ENCODE results near the gene DAZL. TPM values are rescaled to one million over a fixed set of nuclear protein-coding genes. Genes with fewer than 3 reads are reported as not detected.

Gene DAZL
- polyA plus RNA-seq, 2 donors = not detected

DNA sequence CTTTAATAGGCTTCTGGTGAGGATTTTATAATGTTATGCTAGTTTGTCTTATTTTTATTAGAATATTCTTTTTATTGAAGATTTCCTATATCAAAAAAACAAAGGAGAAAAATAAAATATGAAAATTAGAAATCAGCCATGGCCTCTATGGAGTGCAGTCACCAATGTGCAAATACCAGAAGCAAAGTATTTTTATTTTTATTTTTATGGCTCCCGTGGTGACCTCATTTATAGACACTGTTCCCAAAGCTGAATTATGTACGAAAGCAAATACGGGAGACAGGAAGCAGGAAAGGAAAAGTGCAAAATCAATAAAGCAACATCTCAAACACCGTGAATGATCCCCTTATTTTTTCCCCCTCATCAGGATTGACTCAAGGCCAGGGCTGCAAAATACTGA lies 35.1 kb downstream of the DAZL start:
- WGBS, 2 donors = 52 to 71% methylated on average over 4 of the region's 4 CpGs
- H3K36me3 ChIP-seq (ENCODE audit: control insufficient read depth in 2 of 2, insufficient read depth in 2 of 2, low read length in 1 of 2) = no peaks in the 10 kb centered on the region
- H3K9me3 ChIP-seq (ENCODE audit: control insufficient read depth in 2 of 2, insufficient read depth in 1 of 2, low read depth in 1 of 2, low read length in 1 of 2) = no peaks in the 10 kb centered on the region
- H3K27ac ChIP-seq (ENCODE audit: low read depth in 2 of 2, low read length in 1 of 2) = no peak overlapping the region
- H3K4me1 ChIP-seq (ENCODE audit: control insufficient read depth in 2 of 2, insufficient read depth in 2 of 2, low read length in 1 of 2) = no peaks in the 10 kb centered on the region
- H3K27me3 ChIP-seq (ENCODE audit: control insufficient read depth in 1 of 2, insufficient read depth in 2 of 2, low read length in 2 of 2) = no peaks in the 10 kb centered on the region
- no peak overlapping the region for H3K4me3 ChIP-seq (ENCODE audit: low read depth in 1 of 2, low read length in 2 of 2)

GRCh38 chr3:16568532-16568931 lies 36.7 kb downstream of the DAZL start:
- no peak overlapping the region for H3K27ac ChIP-seq (ENCODE audit: low read depth in 2 of 2, low read length in 1 of 2)
- 83 to 90% methylated on average over 2 of the region's 2 CpGs for WGBS, 2 donors
- no peak overlapping the region for H3K4me3 ChIP-seq (ENCODE audit: low read depth in 1 of 2, low read length in 2 of 2)
- no peaks in the 10 kb centered on the region for H3K9me3 ChIP-seq (ENCODE audit: control insufficient read depth in 2 of 2, insufficient read depth in 1 of 2, low read depth in 1 of 2, low read length in 1 of 2)
- no peaks in the 10 kb centered on the region for H3K27me3 ChIP-seq (ENCODE audit: control insufficient read depth in 1 of 2, insufficient read depth in 2 of 2, low read length in 2 of 2)
- no peaks in the 10 kb centered on the region for H3K36me3 ChIP-seq (ENCODE audit: control insufficient read depth in 2 of 2, insufficient read depth in 2 of 2, low read length in 1 of 2)
- H3K4me1 ChIP-seq (ENCODE audit: control insufficient read depth in 2 of 2, insufficient read depth in 2 of 2, low read length in 1 of 2) = no peaks in the 10 kb centered on the region

DNA sequence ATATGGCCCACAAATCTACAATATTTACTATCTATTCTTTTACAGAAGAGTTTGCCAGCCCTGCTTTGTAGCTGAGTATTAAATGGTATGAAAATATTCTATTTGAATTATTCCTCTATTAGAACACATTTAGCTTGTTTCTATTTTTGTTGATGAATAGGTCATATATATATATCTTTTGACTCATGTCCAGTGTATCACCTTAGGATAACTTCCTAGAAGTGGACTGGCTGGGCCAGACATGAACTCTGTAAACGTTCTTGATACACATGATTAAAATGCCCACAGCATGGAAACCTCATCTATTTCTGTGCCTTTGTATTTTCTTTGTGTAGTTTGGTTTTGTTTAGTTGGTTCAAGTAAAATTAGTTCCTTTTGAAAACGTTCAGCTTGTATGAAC lies 37.1 kb downstream of the DAZL start:
- no peak overlapping the region for H3K27ac ChIP-seq (ENCODE audit: low read depth in 2 of 2, low read length in 1 of 2)
- H3K9me3 ChIP-seq (ENCODE audit: control insufficient read depth in 2 of 2, insufficient read depth in 1 of 2, low read depth in 1 of 2, low read length in 1 of 2) = no peaks in the 10 kb centered on the region
- 36 to 48% methylated on average over 2 of the region's 2 CpGs for WGBS, 2 donors
- no peak overlapping the region for H3K4me3 ChIP-seq (ENCODE audit: low read depth in 1 of 2, low read length in 2 of 2)
- no peaks in the 10 kb centered on the region for H3K36me3 ChIP-seq (ENCODE audit: control insufficient read depth in 2 of 2, insufficient read depth in 2 of 2, low read length in 1 of 2)
- no peaks in the 10 kb centered on the region for H3K4me1 ChIP-seq (ENCODE audit: control insufficient read depth in 2 of 2, insufficient read depth in 2 of 2, low read length in 1 of 2)
- H3K27me3 ChIP-seq (ENCODE audit: control insufficient read depth in 1 of 2, insufficient read depth in 2 of 2, low read length in 2 of 2) = no peaks in the 10 kb centered on the region

- no peak overlapping the region for H3K27ac ChIP-seq (ENCODE audit: low read depth in 2 of 2, low read length in 1 of 2)
- no peaks in the 10 kb centered on the region for H3K36me3 ChIP-seq (ENCODE audit: control insufficient read depth in 2 of 2, insufficient read depth in 2 of 2, low read length in 1 of 2)
- 77 to 80% methylated on average over 5 of the region's 5 CpGs for WGBS, 2 donors
- H3K9me3 ChIP-seq (ENCODE audit: control insufficient read depth in 2 of 2, insufficient read depth in 1 of 2, low read depth in 1 of 2, low read length in 1 of 2) = no peaks in the 10 kb centered on the region
- H3K4me3 ChIP-seq (ENCODE audit: low read depth in 1 of 2, low read length in 2 of 2) = no peak overlapping the region
- H3K27me3 ChIP-seq (ENCODE audit: control insufficient read depth in 1 of 2, insufficient read depth in 2 of 2, low read length in 2 of 2) = no peaks in the 10 kb centered on the region
- H3K4me1 ChIP-seq (ENCODE audit: control insufficient read depth in 2 of 2, insufficient read depth in 2 of 2, low read length in 1 of 2) = no peaks in the 10 kb centered on the region
These were observed 45.4 kb downstream of the DAZL start for GRCh38 chr3:16559653-16560365.

DNA sequence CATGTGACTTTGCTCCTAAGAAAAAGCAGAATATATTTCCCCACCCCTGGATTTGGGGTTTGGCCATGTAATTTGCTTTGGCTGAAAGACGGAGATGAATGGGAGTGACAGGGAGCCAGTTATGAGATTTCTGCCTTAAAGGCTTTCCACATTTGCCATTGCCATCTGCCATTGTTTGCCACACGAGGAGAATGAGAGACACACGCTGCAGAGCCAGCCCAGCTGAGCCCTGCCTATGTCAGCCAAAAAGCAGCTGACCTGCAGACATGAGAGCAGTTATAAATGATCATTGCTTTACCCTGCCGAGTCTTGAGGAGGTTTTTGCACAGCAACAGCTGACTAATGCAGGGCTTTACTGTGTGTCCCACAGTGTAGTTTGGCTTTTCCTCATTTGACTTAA lies 51.1 kb downstream of the DAZL start:
- H3K27ac ChIP-seq (ENCODE audit: low read depth in 2 of 2, low read length in 1 of 2) = no peak overlapping the region
- H3K36me3 ChIP-seq (ENCODE audit: control insufficient read depth in 2 of 2, insufficient read depth in 2 of 2, low read length in 1 of 2) = no peaks in the 10 kb centered on the region
- no peaks in the 10 kb centered on the region for H3K9me3 ChIP-seq (ENCODE audit: control insufficient read depth in 2 of 2, insufficient read depth in 1 of 2, low read depth in 1 of 2, low read length in 1 of 2)
- H3K4me3 ChIP-seq (ENCODE audit: low read depth in 1 of 2, low read length in 2 of 2) = no peak overlapping the region
- H3K4me1 ChIP-seq (ENCODE audit: control insufficient read depth in 2 of 2, insufficient read depth in 2 of 2, low read length in 1 of 2) = no peaks in the 10 kb centered on the region
- H3K27me3 ChIP-seq (ENCODE audit: control insufficient read depth in 1 of 2, insufficient read depth in 2 of 2, low read length in 2 of 2) = peaks cover 0 to 3% of the 10 kb centered on the region in 2 donors
- 65 to 77% methylated on average over 4 of the region's 4 CpGs for WGBS, 2 donors

- no peaks in the 10 kb centered on the region for H3K9me3 ChIP-seq (ENCODE audit: control insufficient read depth in 2 of 2, insufficient read depth in 1 of 2, low read depth in 1 of 2, low read length in 1 of 2)
- H3K36me3 ChIP-seq (ENCODE audit: control insufficient read depth in 2 of 2, insufficient read depth in 2 of 2, low read length in 1 of 2) = no peaks in the 10 kb centered on the region
- H3K4me3 ChIP-seq (ENCODE audit: low read depth in 1 of 2, low read length in 2 of 2) = no peak overlapping the region
- H3K27me3 ChIP-seq (ENCODE audit: control insufficient read depth in 1 of 2, insufficient read depth in 2 of 2, low read length in 2 of 2) = peaks cover 0 to 3% of the 10 kb centered on the region in 2 donors
- 63 to 71% methylated on average over 3 of the region's 3 CpGs for WGBS, 2 donors
- no peaks in the 10 kb centered on the region for H3K4me1 ChIP-seq (ENCODE audit: control insufficient read depth in 2 of 2, insufficient read depth in 2 of 2, low read length in 1 of 2)
- no peak overlapping the region for H3K27ac ChIP-seq (ENCODE audit: low read depth in 2 of 2, low read length in 1 of 2)
These were observed 52.5 kb downstream of the DAZL start for GRCh38 chr3:16552757-16553156.

GRCh38 chr3:16551342-16551976 lies 53.8 kb downstream of the DAZL start:
- Histone ChIP-seq H3K27ac (ENCODE audit: low read depth in 2 of 2, low read length in 1 of 2) (no peak overlapping the region), H3K9me3 (ENCODE audit: control insufficient read depth in 2 of 2, insufficient read depth in 1 of 2, low read depth in 1 of 2, low read length in 1 of 2) (no peaks in the 10 kb centered on the region), H3K36me3 (ENCODE audit: control insufficient read depth in 2 of 2, insufficient read depth in 2 of 2, low read length in 1 of 2) (no peaks in the 10 kb centered on the region), H3K27me3 (ENCODE audit: control insufficient read depth in 1 of 2, insufficient read depth in 2 of 2, low read length in 2 of 2) (peaks cover 0 to 3% of the 10 kb centered on the region in 2 donors), H3K4me3 (ENCODE audit: low read depth in 1 of 2, low read length in 2 of 2) (no peak overlapping the region), H3K4me1 (ENCODE audit: control insufficient read depth in 2 of 2, insufficient read depth in 2 of 2, low read length in 1 of 2) (no peaks in the 10 kb centered on the region)
- 79 to 92% methylated on average over 4 of the region's 4 CpGs for WGBS, 2 donors

DNA sequence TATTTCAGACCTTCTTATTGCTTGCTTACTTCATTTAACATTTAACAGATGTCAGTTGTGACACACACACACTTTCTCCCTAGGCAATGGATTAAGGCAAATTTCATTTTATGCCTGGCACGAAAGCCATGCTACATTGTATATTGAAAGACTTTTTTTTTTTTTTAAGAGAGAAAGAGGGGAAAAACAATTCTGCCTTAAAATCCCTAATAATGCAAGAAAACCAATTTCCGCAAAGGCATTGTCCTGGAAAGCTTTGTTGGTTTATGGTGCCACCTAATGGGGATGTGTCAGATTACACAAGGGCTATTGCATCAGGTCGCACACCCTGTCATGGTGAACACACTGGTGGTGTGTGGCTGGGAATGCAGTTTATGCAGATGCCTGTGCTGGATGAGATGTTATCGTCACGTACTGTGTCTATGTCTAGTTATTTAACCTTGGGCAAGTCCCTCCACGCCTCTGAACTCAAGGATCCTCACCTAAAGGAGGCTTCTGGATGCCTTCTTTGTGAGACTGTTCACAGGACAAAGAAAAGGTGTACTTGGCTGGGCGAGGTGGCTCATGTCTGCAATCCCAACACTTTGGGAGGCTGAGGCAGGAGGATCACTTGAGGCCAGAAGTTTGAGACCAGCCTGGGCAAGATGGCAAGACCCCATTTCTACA lies 54.4 kb downstream of the DAZL start:
- 14 to 15% methylated on average over 7 of the region's 7 CpGs for WGBS, 2 donors
- Histone ChIP-seq H3K36me3 (ENCODE audit: control insufficient read depth in 2 of 2, insufficient read depth in 2 of 2, low read length in 1 of 2) (no peaks in the 10 kb centered on the region), H3K4me3 (ENCODE audit: low read depth in 1 of 2, low read length in 2 of 2) (no peak overlapping the region), H3K9me3 (ENCODE audit: control insufficient read depth in 2 of 2, insufficient read depth in 1 of 2, low read depth in 1 of 2, low read length in 1 of 2) (no peaks in the 10 kb centered on the region), H3K27ac (ENCODE audit: low read depth in 2 of 2, low read length in 1 of 2) (no peak overlapping the region), H3K4me1 (ENCODE audit: control insufficient read depth in 2 of 2, insufficient read depth in 2 of 2, low read length in 1 of 2) (no peaks in the 10 kb centered on the region), H3K27me3 (ENCODE audit: control insufficient read depth in 1 of 2, insufficient read depth in 2 of 2, low read length in 2 of 2) (peaks cover 0 to 3% of the 10 kb centered on the region in 2 donors)

DNA sequence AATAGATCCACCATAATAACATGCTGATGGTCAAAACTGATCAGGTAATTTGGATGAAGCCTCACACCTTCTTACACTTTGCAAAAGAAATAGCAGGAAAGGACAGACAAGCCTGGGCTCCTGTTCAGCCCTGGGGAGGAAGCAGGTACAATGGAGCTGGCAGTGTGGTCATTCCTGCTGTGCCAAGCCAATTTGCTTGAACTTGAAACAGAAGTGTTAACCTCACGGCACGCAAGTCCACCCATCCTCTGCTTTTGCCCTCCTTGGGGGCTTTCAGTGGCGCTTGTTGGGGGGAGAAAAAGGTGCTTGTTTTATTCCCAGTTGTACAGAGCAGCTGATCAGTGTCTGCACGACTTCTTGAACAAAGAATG lies 54.9 kb downstream of the DAZL start:
- Histone ChIP-seq H3K4me1 (ENCODE audit: control insufficient read depth in 2 of 2, insufficient read depth in 2 of 2, low read length in 1 of 2) (no peaks in the 10 kb centered on the region), H3K27me3 (ENCODE audit: control insufficient read depth in 1 of 2, insufficient read depth in 2 of 2, low read length in 2 of 2) (peaks cover 0 to 3% of the 10 kb centered on the region in 2 donors), H3K4me3 (ENCODE audit: low read depth in 1 of 2, low read length in 2 of 2) (no peak overlapping the region), H3K36me3 (ENCODE audit: control insufficient read depth in 2 of 2, insufficient read depth in 2 of 2, low read length in 1 of 2) (no peaks in the 10 kb centered on the region), H3K27ac (ENCODE audit: low read depth in 2 of 2, low read length in 1 of 2) (no peak overlapping the region), H3K9me3 (ENCODE audit: control insufficient read depth in 2 of 2, insufficient read depth in 1 of 2, low read depth in 1 of 2, low read length in 1 of 2) (no peaks in the 10 kb centered on the region)
- 23 to 41% methylated on average over 4 of the region's 4 CpGs for WGBS, 2 donors
